ENCODE data around the gene TMEM245.

DNA sequence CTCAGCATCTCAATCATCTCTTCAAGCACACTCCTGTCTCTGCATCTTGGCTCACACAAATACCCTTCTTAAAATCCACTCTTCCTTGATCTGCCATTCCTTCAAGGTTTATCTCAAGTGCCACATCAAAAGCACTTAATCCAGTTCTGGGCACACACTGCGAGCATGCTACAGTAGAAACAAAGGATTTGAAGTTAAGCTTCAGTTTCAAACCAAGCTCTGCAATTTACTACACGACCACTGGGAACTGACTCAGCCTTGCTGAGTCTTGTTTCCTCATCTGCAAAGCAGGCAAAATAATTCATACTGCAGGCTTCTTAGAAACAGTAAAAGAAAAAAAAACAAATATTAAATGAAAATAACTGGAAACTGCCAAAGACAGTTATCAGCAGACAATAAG, 56.0 kb downstream of the TMEM245 start:
- TF ChIP-seq, protein P1, sequence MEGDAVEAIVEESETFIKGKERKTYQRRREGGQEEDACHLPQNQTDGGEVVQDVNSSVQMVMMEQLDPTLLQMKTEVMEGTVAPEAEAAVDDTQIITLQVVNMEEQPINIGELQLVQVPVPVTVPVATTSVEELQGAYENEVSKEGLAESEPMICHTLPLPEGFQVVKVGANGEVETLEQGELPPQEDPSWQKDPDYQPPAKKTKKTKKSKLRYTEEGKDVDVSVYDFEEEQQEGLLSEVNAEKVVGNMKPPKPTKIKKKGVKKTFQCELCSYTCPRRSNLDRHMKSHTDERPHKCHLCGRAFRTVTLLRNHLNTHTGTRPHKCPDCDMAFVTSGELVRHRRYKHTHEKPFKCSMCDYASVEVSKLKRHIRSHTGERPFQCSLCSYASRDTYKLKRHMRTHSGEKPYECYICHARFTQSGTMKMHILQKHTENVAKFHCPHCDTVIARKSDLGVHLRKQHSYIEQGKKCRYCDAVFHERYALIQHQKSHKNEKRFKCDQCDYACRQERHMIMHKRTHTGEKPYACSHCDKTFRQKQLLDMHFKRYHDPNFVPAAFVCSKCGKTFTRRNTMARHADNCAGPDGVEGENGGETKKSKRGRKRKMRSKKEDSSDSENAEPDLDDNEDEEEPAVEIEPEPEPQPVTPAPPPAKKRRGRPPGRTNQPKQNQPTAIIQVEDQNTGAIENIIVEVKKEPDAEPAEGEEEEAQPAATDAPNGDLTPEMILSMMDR (conservative IDR thresholded peaks at IDR 0.05; ENCODE audit: low read depth, low read length) = peak; percentile 18; the same call in 1 of the 2 replicates
- no peak for TF ChIP-seq EZH2phosphoT487 (IDR thresholded peaks at IDR 0.05; ENCODE audit: borderline replicate concordance, low read length)

Measured in PC-3 (cell line).